Astrocyte (in vitro differentiated cells and primary cell): ENCODE results near the gene GNAI2. TPM values are rescaled to one million over a fixed set of nuclear protein-coding genes. Genes with fewer than 3 reads are reported as not detected.

ENCODE experiments used
- DNase-seq: peaks from one replicate; pipeline ENCODE4 v3.0.0-alpha.2; 2010; ENCODE audit warnings: low read depth
- FAIRE-seq: peaks from 2 replicates; lab custom pipeline; 2011; peaks lifted over from hg19 to GRCh38; lab: Jason Lieb, UNC
- H2AFZ ChIP-seq: 2 replicates; pipeline ENCODE4 v1.6.0; 2012; ENCODE audit warnings: low read depth, low read length, inconsistent platforms
- H3K27ac ChIP-seq: 2 replicates; pipeline ENCODE4 v1.5.1; 2011; ENCODE audit warnings: low read depth, low read length, inconsistent platforms
- H3K27me3 ChIP-seq: 2 replicates; pipeline ENCODE4 v1.6.0; 2011; ENCODE audit warnings: low read length, inconsistent platforms; ENCODE audit not compliant: insufficient read depth
- H3K36me3 ChIP-seq: 2 replicates; pipeline ENCODE4 v1.5.1; 2011; ENCODE audit warnings: low read length, inconsistent platforms; ENCODE audit not compliant: insufficient read depth
- H3K4me1 ChIP-seq: 2 replicates; pipeline ENCODE4 v1.5.1; 2011; ENCODE audit warnings: low read length, inconsistent platforms; ENCODE audit not compliant: insufficient read depth
- H3K4me2 ChIP-seq: 2 replicates; pipeline ENCODE4 v1.6.0; 2012; ENCODE audit warnings: low read length, inconsistent platforms
- H3K4me3 ChIP-seq: 2 replicates; pipeline ENCODE4 v1.5.1; 2011; ENCODE audit warnings: low read depth, mild to moderate bottlenecking, low read length, inconsistent platforms; ENCODE audit not compliant: insufficient read depth
- H3K79me2 ChIP-seq: 2 replicates; pipeline ENCODE4 v1.6.0; 2012; ENCODE audit warnings: mild to moderate bottlenecking, low read length, inconsistent platforms; ENCODE audit not compliant: insufficient read depth
- H3K9ac ChIP-seq: 2 replicates; pipeline ENCODE4 v1.6.0; 2012; ENCODE audit warnings: mild to moderate bottlenecking, low read length, inconsistent platforms
- H3K9me3 ChIP-seq: 2 replicates; pipeline ENCODE4 v1.5.1; 2012; ENCODE audit warnings: low read depth, mild to moderate bottlenecking, low read length, inconsistent platforms; ENCODE audit not compliant: insufficient read depth
- H4K20me1 ChIP-seq: 2 replicates; pipeline ENCODE4 v1.6.0; 2012; ENCODE audit warnings: low read length, inconsistent platforms; ENCODE audit not compliant: insufficient read depth
- H3K27ac Mint-ChIP-seq: one replicate; pipeline ENCODE4 v1.8.0; 2021; ENCODE audit warnings: mild to moderate bottlenecking, mixed read lengths; ENCODE audit not compliant: unreplicated experiment
- H3K27me3 Mint-ChIP-seq: one replicate; pipeline ENCODE4 v1.8.0; 2021; ENCODE audit warnings: low read depth, mixed read lengths; ENCODE audit not compliant: unreplicated experiment
- H3K36me3 Mint-ChIP-seq: one replicate; pipeline ENCODE4 v1.8.0; 2021; ENCODE audit warnings: low read depth, mixed read lengths; ENCODE audit not compliant: unreplicated experiment
- H3K4me1 Mint-ChIP-seq: one replicate; pipeline ENCODE4 v1.8.0; 2021; ENCODE audit warnings: low read depth, mixed read lengths; ENCODE audit not compliant: unreplicated experiment
- H3K4me3 Mint-ChIP-seq: one replicate; pipeline ENCODE4 v1.8.0; 2021; ENCODE audit warnings: mild to moderate bottlenecking, moderate library complexity, mixed read lengths; ENCODE audit not compliant: unreplicated experiment
- H3K9me3 Mint-ChIP-seq: one replicate; pipeline ENCODE4 v1.8.0; 2021; ENCODE audit warnings: mild to moderate bottlenecking, mixed read lengths; ENCODE audit not compliant: unreplicated experiment
- EZH2 ChIP-seq: IDR thresholded peaks from 2 replicates; pipeline ENCODE4 v1.6.1; 2012; ENCODE audit warnings: mild to moderate bottlenecking, low read length, inconsistent platforms; ENCODE audit not compliant: insufficient read depth
- total RNA-seq: library from RNA; stranded (reverse); gene quantifications from 2 replicates; pipeline ENCODE4 v1.2.1, GENCODE V29; 2021
- TF ChIP-seq, protein P1 (sequence below): IDR thresholded peaks from 2 replicates; pipeline ENCODE4 v1.5.1; 2011; ENCODE audit warnings: low read depth, mild to moderate bottlenecking, inconsistent platforms, low read length, moderate library complexity; ENCODE audit not compliant: insufficient read depth

The GNAI2 gene
- total RNA-seq, 1 donor from 2014 or later: 381 TPM

DNA sequence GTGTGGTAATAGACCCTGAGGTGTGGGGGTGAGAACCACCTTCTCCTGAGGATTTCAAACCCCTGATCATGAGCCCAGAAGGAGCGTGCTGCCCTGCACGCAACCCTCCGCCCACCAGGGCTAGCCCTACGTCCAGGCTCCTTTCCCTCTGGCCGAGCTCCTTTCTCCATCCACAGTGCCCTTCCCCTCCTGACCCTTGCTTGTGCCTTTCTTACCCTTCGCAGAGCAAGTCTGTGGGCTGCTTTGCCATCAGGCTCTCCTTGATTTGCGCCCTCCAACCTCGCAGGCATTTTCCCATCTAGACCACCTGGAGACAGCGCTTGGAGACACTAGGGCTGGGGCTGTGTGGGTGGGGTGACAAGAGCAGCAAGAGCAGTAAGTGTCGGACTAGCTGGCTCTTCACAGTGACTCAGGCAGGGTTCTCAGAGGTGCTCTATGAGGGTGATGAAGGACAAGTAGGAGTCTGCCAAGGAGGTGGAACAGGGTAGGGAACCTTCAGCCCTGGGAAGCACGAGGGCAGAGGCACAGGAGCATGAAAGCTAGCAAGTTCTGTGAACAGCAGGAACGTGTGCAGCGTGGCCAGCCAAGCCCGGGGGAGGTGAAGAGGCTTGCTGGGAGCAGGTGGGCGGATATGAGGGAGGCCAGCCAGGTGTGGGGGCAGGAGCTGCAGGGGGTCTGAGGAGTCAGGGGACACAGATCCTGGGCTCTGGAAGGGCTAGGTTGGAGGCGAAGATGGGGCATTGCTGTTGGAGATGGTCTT is 33.5 kb upstream of the GNAI2 start:
- Histone ChIP-seq H3K9me3 (no peaks in the 10 kb centered on the region), H3K36me3 (no peaks in the 10 kb centered on the region), H3K4me2 (no peak overlapping the region), H3K9ac (no peak overlapping the region), H3K27me3 (peaks cover 25% of the 10 kb centered on the region), H3K79me2 (no peaks in the 10 kb centered on the region), H2AFZ (no peak overlapping the region), H3K4me1 (no peaks in the 10 kb centered on the region), H3K27ac (no peak overlapping the region), H3K4me3 (no peak overlapping the region), H4K20me1 (no peaks in the 10 kb centered on the region)
- DNase-seq: no peak
- TF ChIP-seq EZH2: no peak
- TF ChIP-seq, protein P1, sequence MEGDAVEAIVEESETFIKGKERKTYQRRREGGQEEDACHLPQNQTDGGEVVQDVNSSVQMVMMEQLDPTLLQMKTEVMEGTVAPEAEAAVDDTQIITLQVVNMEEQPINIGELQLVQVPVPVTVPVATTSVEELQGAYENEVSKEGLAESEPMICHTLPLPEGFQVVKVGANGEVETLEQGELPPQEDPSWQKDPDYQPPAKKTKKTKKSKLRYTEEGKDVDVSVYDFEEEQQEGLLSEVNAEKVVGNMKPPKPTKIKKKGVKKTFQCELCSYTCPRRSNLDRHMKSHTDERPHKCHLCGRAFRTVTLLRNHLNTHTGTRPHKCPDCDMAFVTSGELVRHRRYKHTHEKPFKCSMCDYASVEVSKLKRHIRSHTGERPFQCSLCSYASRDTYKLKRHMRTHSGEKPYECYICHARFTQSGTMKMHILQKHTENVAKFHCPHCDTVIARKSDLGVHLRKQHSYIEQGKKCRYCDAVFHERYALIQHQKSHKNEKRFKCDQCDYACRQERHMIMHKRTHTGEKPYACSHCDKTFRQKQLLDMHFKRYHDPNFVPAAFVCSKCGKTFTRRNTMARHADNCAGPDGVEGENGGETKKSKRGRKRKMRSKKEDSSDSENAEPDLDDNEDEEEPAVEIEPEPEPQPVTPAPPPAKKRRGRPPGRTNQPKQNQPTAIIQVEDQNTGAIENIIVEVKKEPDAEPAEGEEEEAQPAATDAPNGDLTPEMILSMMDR: no peak
- peak overlapping the region; percentile 15 for H3K27ac Mint-ChIP-seq
- no peak overlapping the region for H3K4me3 Mint-ChIP-seq
- H3K9me3 Mint-ChIP-seq: peaks cover 3% of the 10 kb centered on the region
- no peaks in the 10 kb centered on the region for H3K36me3 Mint-ChIP-seq
- FAIRE-seq: no peak
- peaks cover 10% of the 10 kb centered on the region for H3K4me1 Mint-ChIP-seq
- peaks cover 39% of the 10 kb centered on the region for H3K27me3 Mint-ChIP-seq

DNA sequence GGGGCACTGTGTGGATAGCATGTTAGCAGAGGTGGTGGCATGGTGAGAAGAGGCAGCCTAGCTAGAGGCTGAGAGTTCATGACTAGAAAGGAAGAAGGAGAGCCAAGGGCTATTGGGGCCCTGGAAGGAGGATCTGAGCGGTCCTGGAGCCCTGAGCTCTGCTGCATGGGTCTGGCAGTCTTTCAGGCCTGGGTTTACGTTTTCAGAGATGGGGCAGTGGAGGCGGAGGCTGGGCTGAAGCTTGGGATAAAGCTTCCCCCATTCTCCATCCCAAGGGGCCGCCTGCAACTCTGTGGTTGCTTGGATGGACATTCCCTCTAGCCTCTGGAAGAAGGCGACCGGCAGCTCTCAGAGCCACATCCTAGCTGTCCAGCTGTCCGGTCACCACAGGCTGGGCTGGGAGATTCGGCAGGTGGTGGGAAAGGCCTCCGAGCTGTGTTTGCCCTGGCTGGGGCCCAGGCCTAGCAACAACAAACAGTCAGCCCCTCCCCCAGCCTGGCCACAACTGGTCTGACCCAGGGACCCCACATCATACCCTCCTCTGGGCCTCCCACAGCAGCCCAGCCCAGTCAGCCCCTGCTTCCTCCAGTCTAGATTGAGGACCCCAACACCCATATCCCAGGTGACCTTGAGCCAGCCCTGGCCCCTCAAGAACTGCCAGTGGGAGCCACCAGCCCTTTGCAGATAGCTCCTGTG is 32.7 kb upstream of the GNAI2 start:
- Histone ChIP-seq H3K36me3 (no peaks in the 10 kb centered on the region), H3K9me3 (no peaks in the 10 kb centered on the region), H3K79me2 (no peaks in the 10 kb centered on the region), H3K4me1 (no peaks in the 10 kb centered on the region), H3K9ac (no peak overlapping the region), H3K4me3 (no peak overlapping the region), H3K27ac (no peak overlapping the region), H3K4me2 (no peak overlapping the region), H4K20me1 (no peaks in the 10 kb centered on the region), H3K27me3 (peaks cover 25% of the 10 kb centered on the region), H2AFZ (no peak overlapping the region)
- peaks cover 3% of the 10 kb centered on the region for H3K9me3 Mint-ChIP-seq
- H3K27me3 Mint-ChIP-seq: peaks cover 37% of the 10 kb centered on the region
- no peak overlapping the region for H3K4me3 Mint-ChIP-seq
- no peaks in the 10 kb centered on the region for H3K36me3 Mint-ChIP-seq
- no peak for FAIRE-seq
- peaks cover 10% of the 10 kb centered on the region for H3K4me1 Mint-ChIP-seq
- DNase-seq: no peak
- H3K27ac Mint-ChIP-seq: peak overlapping the region; percentile 15
- TF ChIP-seq, protein P1: no peak
- TF ChIP-seq EZH2: no peak
